A549 treated with Mapracorat at 1 μM for 4 hours (cell line): Measurements from ENCODE around the gene CHD1. TPM values are rescaled to one million over a fixed set of nuclear protein-coding genes. Genes with fewer than 3 reads are reported as not detected.

Source experiments
- total RNA-seq: library from RNA; stranded (reverse); fragments of 200-300 nt; extraction: Qiagen RNA extraction; gene quantifications from 5 replicates; pipeline ENCODE4 v1.2.3, GENCODE V29; 2022

CHD1 gene
- total RNA-seq, result 24.2 to 36.3 TPM (median 25.6 TPM) in 5 replicates

DNA sequence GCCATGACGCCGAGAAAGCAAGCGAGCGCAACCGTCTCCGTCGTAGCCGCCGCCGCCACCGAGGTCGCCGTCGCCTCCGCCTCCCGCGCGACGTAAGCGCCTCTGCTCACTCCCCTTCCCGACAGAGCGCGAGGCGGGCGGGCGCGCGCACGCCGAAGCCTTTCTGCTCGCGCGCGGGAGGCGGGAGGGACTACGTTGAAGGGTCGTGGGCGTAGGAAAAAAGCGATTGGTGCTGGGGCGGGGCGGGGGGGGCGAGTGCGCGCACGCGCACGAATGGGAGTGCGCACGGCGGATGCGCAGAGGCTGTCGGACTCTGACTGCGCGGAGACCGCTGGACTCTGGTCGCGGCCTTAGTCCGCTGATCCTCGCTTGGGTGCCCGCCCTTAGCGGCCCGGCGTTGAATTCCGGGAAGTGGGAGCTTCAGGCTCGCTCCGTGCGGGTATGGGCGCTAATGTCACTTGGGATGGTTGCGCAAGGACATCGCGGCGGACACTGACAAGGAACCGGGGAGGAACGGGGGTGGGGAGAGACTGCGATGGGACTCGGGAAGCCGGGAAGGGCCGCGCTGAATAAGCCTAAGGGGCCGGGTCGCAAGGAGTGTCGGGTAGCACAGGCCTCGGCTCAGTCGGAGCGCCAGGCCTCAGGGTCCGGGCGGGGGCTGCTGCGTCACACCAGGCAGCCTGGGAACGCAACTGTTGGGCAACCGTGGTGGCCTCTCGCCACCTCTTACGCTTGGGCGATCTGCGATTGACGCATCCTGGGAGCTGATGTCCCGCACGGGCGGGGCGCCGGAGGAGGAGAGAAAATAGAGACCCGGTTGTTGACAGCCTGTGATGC is at the start of gene CHD1:
CHD1 (minus strand) TSS at position 135 of the 837 bp plus-strand sequence. CDS start 2,621 bp downstream, outside the sequence.

Other genes with a start within 250 kb of the CHD1 start
- gene RGMB, start 155.3 kb downstream of the CHD1 start, total RNA-seq, result 6.0 to 8.1 TPM (median 7.0 TPM) in 5 replicates